Heart right ventricle (tissue), 16 donors: ENCODE data around the gene KRTAP7-1. TPM values are rescaled to one million over a fixed set of nuclear protein-coding genes. Genes with fewer than 3 reads are reported as not detected.

ENCODE experiments used
- ATAC-seq, 8 donors: fragments of 200-7000 bp; cut with Tn5 transposase; one replicate each; pipeline ENCODE4 v1.9.1; 2020; ENCODE audit warnings: mild to moderate bottlenecking in 8 of 8, moderate library complexity in 8 of 8, moderate number of reproducible peaks in 1 of 8
- DNase-seq, 2 donors: peaks; one replicate each; pipeline ENCODE4 v3.0.0-alpha.2; 2020
- H3K27ac ChIP-seq, 10 donors: fragments of 200-600 bp; sonication (generic) in 2 of 10; one replicate each; pipeline versions ENCODE4 v1.5.0 to v1.8.0; 2020 to 2022; ENCODE audit warnings: mild to moderate bottlenecking in 3 of 10
- H3K27me3 ChIP-seq, 7 donors: fragments of 200-600 bp; one replicate each; pipeline ENCODE4 v1.8.0; 2021 to 2022; ENCODE audit warnings: mild to moderate bottlenecking in 2 of 7
- H3K36me3 ChIP-seq, 9 donors: fragments of 200-600 bp; sonication (generic) in 1 of 9; one replicate each; pipeline versions ENCODE4 v1.5.0 to v1.8.0; 2020 to 2022; ENCODE audit warnings: mild to moderate bottlenecking in 2 of 9
- H3K4me1 ChIP-seq, 9 donors: fragments of 200-600 bp; sonication (generic) in 1 of 9; one replicate each; pipeline versions ENCODE4 v1.5.0 to v1.8.0; 2020 to 2022; ENCODE audit warnings: mild to moderate bottlenecking in 4 of 9
- H3K4me3 ChIP-seq, 10 donors: fragments of 200-600 bp; sonication (generic) in 2 of 10; one replicate each; pipeline versions ENCODE4 v1.5.0 to v1.8.0; 2020 to 2022; ENCODE audit warnings: mild to moderate bottlenecking in 7 of 10, moderate library complexity in 2 of 10
- H3K9me3 ChIP-seq, 11 donors: fragments of 200-600 bp in 10 of 11; sonication (generic) in 2 of 11; one replicate each; pipeline versions ENCODE4 v1.5.0 to v1.8.0; 2013 to 2022; ENCODE audit warnings: mild to moderate bottlenecking in 2 of 11, control low read depth in 1 of 11, moderate library complexity in 1 of 11
- CTCF ChIP-seq, 9 donors: fragments of 200-600 bp; sonication (generic) in 2 of 9; IDR thresholded peaks; one replicate each; pipeline versions ENCODE4 v1.5.0 to v1.8.0; 2021 to 2022; ENCODE audit warnings: antibody characterized with exemption in 9 of 9, mild to moderate bottlenecking in 5 of 9, moderate library complexity in 1 of 9
- WGBS, 2 donors: extraction: QIAGEN DNeasy Blood & Tissue Kit; methylation state at CpG; one replicate each; pipeline ENCODE4 v1.1.7; 2013; ENCODE audit warnings: inconsistent platforms in 1 of 2; 5-methylcytosine and 5-hydroxymethylcytosine counted together
- intact Hi-C, 10 donors: fragments of 100-400 bp; cut with DNase I; formaldehyde crosslinking; loops; one replicate each; pipeline versions ENCODE4 v1.11.1 to v1.14.2; 2022
- long read RNA-seq, 3 donors: library from polyadenylated mRNA; unstranded; transcript quantifications; one replicate each; pipeline ENCODE4 v2.0.0, GENCODE V29; 2020 to 2021
- polyA plus RNA-seq, 2 donors: library from polyadenylated mRNA; stranded (reverse); fragments of 200-250 nt; gene quantifications; one replicate each; pipeline ENCODE4 v1.2.3, GENCODE V29; 2013
- total RNA-seq, 10 donors: library from RNA; stranded (reverse); fragmentation: NEBNext Ultra II Directional in 3 of 10; extraction: Animal tissue kit (Norgen Biotek cat#: 25700) in 3 of 10; gene quantifications; one replicate each; pipeline versions ENCODE4 v1.2.1 to v1.2.4, GENCODE V29; 2021 to 2023
- donor health status: Arrhythmogenic right ventricular cardiomyopathy.
- donor health status: ischemic (EF 13 %, LVEDD 7.1; RV severe dilation, severe dysfunction).
- donor health status: healthy with polysubstance abuse.
- donor health status: DM: no; HTN: yes; CAD: no.
- donor health status: DM: no; HTN: no; CAD: no.
- donor health status: ischemic (EF 25% LVEDD 6.9; RV normal size, moderate dysfunction).
- donor health status: ischemic (EF 25% LVEDD 5.7; RV mildly dilated, moderate dysfunction).
- donor health status: healthy.
- donor health status: DM: yes; HTN: yes; CAD: no.
- donor health status: Ischemic cardiomyopathy.
- donor health status: ischemic (EF 35%, LVEDD 5.7; RV mildly dilated, moderate dysfunction).
- donor health status: nonischemic (EF 11% LVEDD 7.7; RV severe dilation, severe dysfunction).
- donor health status: DM: yes; HTN: yes; CAD: no.
- donor health status: PGD.
- donor health status: ischemic (EF 29% LVEDD 5.4; RV normal size, mild dysfunction).
- donor health status: nonischemic (EF 23%, LVEDD 6.1; RV moderate dilation, normal function).

KRTAP7-1 gene
- total RNA-seq (not detected), polyA plus RNA-seq (not detected)
- long read RNA-seq, donor 1 = 0 reads
- long read RNA-seq, donor 2 = 0 reads
- long read RNA-seq, donor 3 = 0 reads

- Histone ChIP-seq H3K27ac (no peak within 1 kb of the TSS), H3K27me3 (peaks cover 0 to 4% (median 0%) of the 10 kb centered on the region in 7 donors), H3K9me3 (peaks cover 0 to 38% (median 5%) of the 10 kb centered on the region in 11 donors), H3K36me3 (no peaks in the 10 kb centered on the region), H3K4me3 (no peak within 1 kb of the TSS), H3K4me1 (no peaks in the 10 kb centered on the region)
- intact Hi-C loops = loop anchor here (2.0 to 10.0 kb wide), 3 partner anchors 255 to 258 kb away; no protein-coding TSS in a partner anchor
- WGBS, 2 donors = 80 to 84% methylated on average over 4 of the region's 4 CpGs
- ATAC-seq (no peak), DNase-seq (no peak)
- no peak for TF ChIP-seq CTCF (IDR thresholded peaks at IDR 0.05)
These were observed at the start of gene KRTAP7-1 for GRCh38 chr21:30829659-30830058. KRTAP7-1 (minus strand) TSS chr21:30829759; CDS start chr21:30829698, 61 bp downstream.

GRCh38 chr21:30874526-30874925, 45.0 kb upstream of the KRTAP7-1 start:
- 53 to 58% methylated on average over 2 of the region's 2 CpGs for WGBS, 2 donors
- ATAC-seq (no peak), DNase-seq (no peak)
- no peak overlapping the region for H3K4me3 ChIP-seq
- no peak overlapping the region for H3K27ac ChIP-seq
- intact Hi-C loops = no loop called here
- peaks cover 0 to 6% (median 0%) of the 10 kb centered on the region in 7 donors for H3K27me3 ChIP-seq
- no peaks in the 10 kb centered on the region for H3K4me1 ChIP-seq
- TF ChIP-seq CTCF (IDR thresholded peaks at IDR 0.05) = no peak
- no peaks in the 10 kb centered on the region for H3K36me3 ChIP-seq
- peaks cover 0 to 5% (median 0%) of the 10 kb centered on the region in 11 donors for H3K9me3 ChIP-seq

GRCh38 chr21:30847627-30848500, 18.3 kb upstream of the KRTAP7-1 start:
- Histone ChIP-seq H3K4me3 (no peak overlapping the region), H3K27me3 (no peaks in the 10 kb centered on the region), H3K9me3 (peaks cover 0 to 10% (median 0%) of the 10 kb centered on the region in 11 donors), H3K4me1 (no peaks in the 10 kb centered on the region), H3K36me3 (no peaks in the 10 kb centered on the region), H3K27ac (no peak overlapping the region)
- no peak for TF ChIP-seq CTCF (IDR thresholded peaks at IDR 0.05)
- intact Hi-C loops = no loop called here
- no peak for ATAC-seq
- WGBS, 2 donors = 77 to 81% methylated on average over 9 of the region's 9 CpGs
- no peak for DNase-seq

GRCh38 chr21:30842990-30843389, 13.4 kb upstream of the KRTAP7-1 start:
- peaks cover 0 to 6% (median 0%) of the 10 kb centered on the region in 11 donors for H3K9me3 ChIP-seq
- no peak overlapping the region for H3K4me3 ChIP-seq
- no peaks in the 10 kb centered on the region for H3K4me1 ChIP-seq
- DNase-seq (no peak), ATAC-seq (no peak)
- no peaks in the 10 kb centered on the region for H3K36me3 ChIP-seq
- H3K27ac ChIP-seq = no peak overlapping the region
- no peaks in the 10 kb centered on the region for H3K27me3 ChIP-seq
- TF ChIP-seq CTCF (IDR thresholded peaks at IDR 0.05) = no peak
- intact Hi-C loops = no loop called here
